GM12864 (cell line): Measurements from ENCODE around the gene NTN3.

Experiments
- DNase-seq: peaks from one replicate; pipeline ENCODE4 v3.0.0-alpha.2; 2011; ENCODE audit warnings: low read depth
- H3K4me3 ChIP-seq: 2 replicates; pipeline ENCODE4 v1.5.1; 2011; ENCODE audit warnings: mild to moderate bottlenecking, low read depth, low read length, control low read depth
- TF ChIP-seq, protein P1 (sequence below): IDR thresholded peaks from 2 replicates; pipeline ENCODE4 v1.5.1; 2011; ENCODE audit warnings: low read depth, mild to moderate bottlenecking, moderate library complexity, low read length, control low read depth, inconsistent platforms; ENCODE audit errors: missing control alignments

NTN3 gene

DNA sequence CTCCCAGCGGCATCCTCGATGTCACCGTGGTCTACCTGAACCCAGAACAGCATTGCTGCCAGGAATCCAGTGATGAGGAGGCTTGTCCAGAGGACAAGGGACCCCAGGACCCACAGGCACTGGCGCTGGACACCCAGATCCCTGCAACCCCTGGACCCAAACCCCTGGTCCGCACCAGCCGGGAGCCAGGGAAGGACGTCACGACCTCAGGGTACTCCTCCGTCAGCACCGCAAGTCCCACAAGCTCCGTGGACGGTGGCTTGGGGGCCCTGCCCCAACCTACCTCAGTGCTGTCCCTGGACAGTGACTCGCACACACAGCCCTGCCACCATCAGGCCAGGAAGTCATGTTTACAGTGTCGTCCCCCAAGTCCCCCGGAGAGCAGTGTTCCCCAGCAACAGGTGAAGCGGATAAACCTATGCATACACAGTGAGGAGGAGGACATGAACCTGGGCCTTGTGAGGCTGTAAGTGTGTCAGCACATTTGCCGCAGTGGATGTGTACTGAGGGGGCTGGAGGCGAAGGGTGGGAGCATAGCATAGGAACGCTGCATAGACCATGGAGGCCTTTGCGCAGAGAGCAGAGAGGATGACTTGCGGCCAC is 14.4 kb upstream of the NTN3 start:
- DNase-seq = no peak
- H3K4me3 ChIP-seq = no peak overlapping the region
- TF ChIP-seq, protein P1, sequence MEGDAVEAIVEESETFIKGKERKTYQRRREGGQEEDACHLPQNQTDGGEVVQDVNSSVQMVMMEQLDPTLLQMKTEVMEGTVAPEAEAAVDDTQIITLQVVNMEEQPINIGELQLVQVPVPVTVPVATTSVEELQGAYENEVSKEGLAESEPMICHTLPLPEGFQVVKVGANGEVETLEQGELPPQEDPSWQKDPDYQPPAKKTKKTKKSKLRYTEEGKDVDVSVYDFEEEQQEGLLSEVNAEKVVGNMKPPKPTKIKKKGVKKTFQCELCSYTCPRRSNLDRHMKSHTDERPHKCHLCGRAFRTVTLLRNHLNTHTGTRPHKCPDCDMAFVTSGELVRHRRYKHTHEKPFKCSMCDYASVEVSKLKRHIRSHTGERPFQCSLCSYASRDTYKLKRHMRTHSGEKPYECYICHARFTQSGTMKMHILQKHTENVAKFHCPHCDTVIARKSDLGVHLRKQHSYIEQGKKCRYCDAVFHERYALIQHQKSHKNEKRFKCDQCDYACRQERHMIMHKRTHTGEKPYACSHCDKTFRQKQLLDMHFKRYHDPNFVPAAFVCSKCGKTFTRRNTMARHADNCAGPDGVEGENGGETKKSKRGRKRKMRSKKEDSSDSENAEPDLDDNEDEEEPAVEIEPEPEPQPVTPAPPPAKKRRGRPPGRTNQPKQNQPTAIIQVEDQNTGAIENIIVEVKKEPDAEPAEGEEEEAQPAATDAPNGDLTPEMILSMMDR = no peak

DNA sequence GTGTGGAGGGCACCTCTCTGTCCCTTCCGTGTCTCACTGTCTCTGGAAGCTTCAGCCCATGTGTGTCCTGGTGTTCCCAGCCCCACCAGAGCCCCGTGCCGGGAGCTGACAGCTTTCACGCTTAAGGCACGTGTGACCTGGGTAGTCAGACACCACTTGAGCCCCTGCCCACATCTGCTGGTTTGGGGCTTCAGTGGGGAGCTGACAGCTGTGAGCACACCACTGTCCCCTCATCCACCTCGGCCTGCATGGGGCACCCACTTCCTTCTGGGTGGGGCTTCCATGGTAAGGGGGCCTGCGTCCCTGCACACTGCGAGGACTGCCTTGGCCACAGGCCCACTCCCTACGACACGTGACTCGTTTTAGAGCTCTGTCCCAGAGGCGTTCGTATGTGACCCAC is 13.8 kb upstream of the NTN3 start:
- TF ChIP-seq, protein P1 = no peak
- no peak overlapping the region for H3K4me3 ChIP-seq
- DNase-seq = no peak

DNA sequence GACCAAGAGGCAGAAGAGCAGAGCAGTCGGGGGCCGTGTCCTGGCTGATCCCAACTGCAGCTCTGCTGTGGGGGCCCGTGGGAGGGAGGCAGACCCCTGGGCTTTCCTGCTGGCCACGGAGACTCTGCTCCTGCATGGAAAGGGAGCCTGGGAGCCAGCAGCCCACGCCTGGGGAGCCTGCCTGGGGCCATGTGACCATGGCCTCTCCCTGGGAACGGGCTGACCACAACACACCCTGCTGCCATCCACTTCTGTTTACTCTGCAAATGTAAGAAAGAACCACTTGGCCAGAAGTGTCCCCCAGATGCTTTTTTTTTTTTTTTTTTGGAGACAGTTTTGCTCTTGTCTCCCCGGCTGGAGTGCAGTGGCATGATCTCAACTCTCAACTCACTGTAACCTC is 13.2 kb upstream of the NTN3 start:
- H3K4me3 ChIP-seq = no peak overlapping the region
- TF ChIP-seq, protein P1 = no peak
- no peak for DNase-seq

DNA sequence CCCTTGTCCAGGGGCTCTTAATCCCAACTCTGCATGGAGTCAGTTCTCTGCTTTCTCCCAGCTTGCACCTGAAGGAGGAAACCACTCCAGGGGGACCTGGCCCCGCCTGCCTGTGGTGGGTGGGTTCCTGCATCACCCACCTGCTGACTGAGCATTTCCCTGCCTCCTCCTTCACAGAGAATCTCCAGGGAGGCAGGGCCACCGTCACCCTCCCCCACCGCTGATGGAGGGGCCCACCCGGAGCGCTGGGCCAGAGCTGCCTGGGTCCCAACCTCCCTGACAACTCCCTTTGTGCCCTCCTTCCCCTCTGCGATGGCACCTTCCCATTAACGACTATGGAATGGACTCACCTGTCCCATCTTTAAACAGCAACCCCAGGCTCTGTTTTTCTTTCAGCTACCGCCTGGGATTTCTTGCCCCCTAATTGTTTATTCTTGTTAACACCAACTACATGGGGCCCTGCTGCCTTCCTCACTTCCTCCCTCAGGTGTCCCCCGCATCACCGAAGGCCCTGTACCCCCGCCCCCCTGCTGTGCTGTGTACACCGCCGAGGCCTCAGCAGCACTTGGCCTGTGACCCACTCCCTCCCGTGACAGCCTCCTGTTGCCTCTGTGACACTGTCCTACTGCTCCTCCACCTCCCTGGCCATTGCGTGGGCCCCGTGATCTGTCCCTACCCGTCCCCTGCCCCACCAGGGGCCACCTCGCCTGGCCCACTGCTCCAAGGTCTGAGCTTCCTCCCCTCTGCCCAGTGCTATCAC is 12.0 kb upstream of the NTN3 start:
- DNase-seq = no peak
- H3K4me3 ChIP-seq = peak overlapping the region; percentile 59
- TF ChIP-seq, protein P1 = no peak

DNA sequence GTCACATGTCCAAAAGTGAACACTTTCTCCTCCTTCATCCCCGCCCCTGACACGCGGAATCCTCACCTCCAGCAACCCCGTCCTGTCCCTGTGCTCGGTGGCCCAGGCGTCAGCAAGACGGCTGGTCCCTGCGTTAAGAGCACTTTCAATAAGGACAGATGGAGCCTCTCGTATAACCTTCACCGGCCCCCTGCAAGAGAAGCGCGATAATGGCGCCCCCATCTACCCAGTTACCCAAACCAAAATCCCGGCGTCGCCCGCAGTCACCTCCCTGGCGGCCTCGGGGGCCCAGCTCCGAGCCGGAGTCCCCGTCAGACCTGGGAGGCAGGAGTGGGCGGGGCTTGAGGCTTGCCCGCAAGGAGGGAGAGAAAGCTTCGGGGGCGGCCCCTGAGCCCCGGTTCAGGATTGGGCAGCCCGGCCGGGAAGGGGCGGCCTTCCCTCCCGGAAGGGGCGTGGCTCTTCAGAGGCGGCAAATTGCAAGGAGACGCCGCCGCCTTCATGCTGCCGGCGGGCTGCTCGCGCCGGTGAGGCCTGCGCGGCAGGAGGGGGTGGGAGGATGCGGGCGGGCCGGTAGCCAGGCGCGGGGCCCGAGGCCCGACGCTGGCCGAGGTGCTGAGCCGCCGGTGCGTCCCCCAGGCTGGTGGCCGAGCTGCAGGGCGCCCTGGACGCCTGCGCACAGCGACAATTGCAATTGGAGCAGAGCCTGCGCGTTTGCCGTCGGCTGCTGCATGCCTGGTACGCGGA is 11.3 kb upstream of the NTN3 start, which contains the start of gene TEDC2:
TEDC2 (plus strand) TSS at position 463 of the 744 bp plus-strand sequence; CDS start at position 499, 36 bp downstream.
- H3K4me3 ChIP-seq = peak within 1 kb of the TSS; percentile 59
- TF ChIP-seq, protein P1 = peak; percentile 4
- DNase-seq = peak; percentile 74

DNA sequence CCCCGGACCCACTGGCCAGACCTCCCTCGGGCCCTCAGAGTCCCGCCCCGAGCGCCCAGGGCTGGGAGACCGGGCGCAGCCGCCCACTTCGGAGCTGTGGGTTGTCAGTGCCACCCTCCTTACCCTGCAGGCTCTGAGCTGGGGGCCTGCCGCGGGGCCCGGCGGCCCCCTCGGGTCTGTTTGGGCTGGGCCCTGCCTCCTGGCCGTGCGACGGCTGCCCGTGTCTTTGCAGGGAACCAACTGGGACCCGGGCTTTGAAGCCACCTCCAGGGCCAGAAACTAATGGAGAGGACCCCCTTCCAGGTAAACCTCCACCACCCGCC is 10.7 kb upstream of the NTN3 start:
- TF ChIP-seq, protein P1 = no peak
- DNase-seq = no peak
- H3K4me3 ChIP-seq = peak overlapping the region; percentile 59
